IPS-20b (cell line): ENCODE results near the gene CENPVL2.
"Not testable (repeated sequence)": the region's sequence is repeated elsewhere in the genome, so short reads cannot be mapped to it uniquely, and the experiment has no call there.

Experiments used
- H3K27ac ChIP-seq: one replicate; pipeline ENCODE4 v1.5.1; 2013; ENCODE audit warnings: low read length
- H3K27me3 ChIP-seq: 2 replicates; pipeline ENCODE4 v1.6.1; 2013; ENCODE audit warnings: mild to moderate bottlenecking, low read length, inconsistent platforms; ENCODE audit not compliant: insufficient read depth
- H3K36me3 ChIP-seq: 2 replicates; pipeline ENCODE4 v1.6.1; 2013; ENCODE audit warnings: low read depth, mild to moderate bottlenecking, inconsistent platforms, low read length, moderate library complexity; ENCODE audit not compliant: insufficient read depth
- H3K4me1 ChIP-seq: 2 replicates; pipeline ENCODE4 v1.6.1; 2013; ENCODE audit warnings: mild to moderate bottlenecking, control low read depth, inconsistent platforms, low read length, moderate library complexity; ENCODE audit not compliant: insufficient read depth
- H3K4me3 ChIP-seq: 2 replicates; pipeline ENCODE4 v1.5.1; 2013; ENCODE audit warnings: mild to moderate bottlenecking, low read length, inconsistent platforms
- H3K9ac ChIP-seq: 2 replicates; pipeline ENCODE4 v1.6.1; 2013; ENCODE audit warnings: low read depth, mild to moderate bottlenecking, inconsistent platforms, low read length, moderate library complexity
- H3K9me3 ChIP-seq: 2 replicates; pipeline ENCODE4 v1.6.1; 2013; ENCODE audit warnings: mild to moderate bottlenecking, low read depth, low read length, inconsistent platforms; ENCODE audit not compliant: insufficient read depth

CENPVL2 gene

GRCh38 chrX:51636511-51636910 lies 46.1 kb downstream of the CENPVL2 start:
- H3K4me3 ChIP-seq, H3K27me3 ChIP-seq, H3K27ac ChIP-seq, H3K9ac ChIP-seq, H3K9me3 ChIP-seq, H3K36me3 ChIP-seq, H3K4me1 ChIP-seq: not testable (repeated sequence)
